ENCODE measurements around the gene RPS8.

DNA sequence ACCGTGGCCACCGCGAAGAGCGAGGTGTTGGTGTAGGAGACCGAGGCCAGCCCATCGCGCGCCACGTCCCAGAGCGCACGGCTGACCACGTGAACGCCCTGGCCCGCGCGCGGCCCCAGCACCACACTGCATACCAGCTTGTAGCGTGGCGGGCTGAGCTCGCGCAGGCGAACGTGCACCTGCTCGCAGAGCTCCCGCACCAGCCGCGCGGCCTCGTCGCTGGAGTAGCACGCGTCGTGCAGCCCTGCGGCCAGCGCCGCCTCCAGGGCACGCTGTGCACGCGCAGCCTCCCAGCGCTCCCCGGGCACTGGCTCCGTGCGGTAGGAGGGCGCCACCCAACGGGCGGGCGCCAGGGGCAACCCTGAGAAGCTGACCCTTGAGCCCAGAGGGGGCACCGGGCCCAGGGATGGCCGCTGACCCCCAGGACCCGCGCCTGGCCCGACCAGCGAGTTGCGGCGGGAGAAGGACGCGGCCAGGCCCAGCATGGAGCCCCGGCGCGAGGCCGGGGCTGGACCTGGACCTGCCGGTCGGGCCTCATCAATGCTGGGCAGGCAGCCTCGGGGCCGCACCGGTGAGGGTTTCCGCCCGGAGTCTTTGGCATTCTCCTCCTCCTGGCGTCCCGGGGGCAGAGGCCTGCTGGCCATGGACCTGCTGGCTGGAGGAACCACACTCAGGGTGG, 30.8 kb downstream of the RPS8 start:
- TF ChIP-seq, protein P1, sequence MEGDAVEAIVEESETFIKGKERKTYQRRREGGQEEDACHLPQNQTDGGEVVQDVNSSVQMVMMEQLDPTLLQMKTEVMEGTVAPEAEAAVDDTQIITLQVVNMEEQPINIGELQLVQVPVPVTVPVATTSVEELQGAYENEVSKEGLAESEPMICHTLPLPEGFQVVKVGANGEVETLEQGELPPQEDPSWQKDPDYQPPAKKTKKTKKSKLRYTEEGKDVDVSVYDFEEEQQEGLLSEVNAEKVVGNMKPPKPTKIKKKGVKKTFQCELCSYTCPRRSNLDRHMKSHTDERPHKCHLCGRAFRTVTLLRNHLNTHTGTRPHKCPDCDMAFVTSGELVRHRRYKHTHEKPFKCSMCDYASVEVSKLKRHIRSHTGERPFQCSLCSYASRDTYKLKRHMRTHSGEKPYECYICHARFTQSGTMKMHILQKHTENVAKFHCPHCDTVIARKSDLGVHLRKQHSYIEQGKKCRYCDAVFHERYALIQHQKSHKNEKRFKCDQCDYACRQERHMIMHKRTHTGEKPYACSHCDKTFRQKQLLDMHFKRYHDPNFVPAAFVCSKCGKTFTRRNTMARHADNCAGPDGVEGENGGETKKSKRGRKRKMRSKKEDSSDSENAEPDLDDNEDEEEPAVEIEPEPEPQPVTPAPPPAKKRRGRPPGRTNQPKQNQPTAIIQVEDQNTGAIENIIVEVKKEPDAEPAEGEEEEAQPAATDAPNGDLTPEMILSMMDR (IDR thresholded peaks at IDR 0.05; ENCODE audit: low read depth, low read length): no peak
- TF ChIP-seq POLR2A (IDR thresholded peaks at IDR 0.05; ENCODE audit: extremely low read depth, insufficient read length) (no peak), MYC (IDR thresholded peaks at IDR 0.05; ENCODE audit: low read depth, low read length) (no peak)
- TF ChIP-seq, protein P2, sequence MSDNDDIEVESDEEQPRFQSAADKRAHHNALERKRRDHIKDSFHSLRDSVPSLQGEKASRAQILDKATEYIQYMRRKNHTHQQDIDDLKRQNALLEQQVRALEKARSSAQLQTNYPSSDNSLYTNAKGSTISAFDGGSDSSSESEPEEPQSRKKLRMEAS (IDR thresholded peaks at IDR 0.05; ENCODE audit: low read depth, low read length): no peak
